Thymus (tissue), 11 donors: Measurements from ENCODE around the gene UCP3. TPM values are rescaled to one million over a fixed set of nuclear protein-coding genes. Genes with fewer than 3 reads are reported as not detected.

Source experiments
- DNase-seq, 9 donors: peaks; one replicate each; pipeline ENCODE4 v3.0.0-alpha.2; 2013; ENCODE audit warnings: low spot score in 9 of 9, low read depth in 6 of 9, missing footprints in 1 of 9
- H3K27ac ChIP-seq, 2 donors: one replicate each; pipeline ENCODE4 v1.5.1; 2013; ENCODE audit warnings: control low read depth in 1 of 2, low read depth in 1 of 2, low read length in 1 of 2, mild to moderate bottlenecking in 1 of 2, moderate library complexity in 1 of 2
- H3K27me3 ChIP-seq, 2 donors: one replicate each; pipeline ENCODE4 v1.5.1; 2013; ENCODE audit warnings: low read length in 1 of 2; ENCODE audit not compliant: control insufficient read depth in 2 of 2, insufficient read depth in 1 of 2
- H3K36me3 ChIP-seq, 2 donors: one replicate each; pipeline ENCODE4 v1.5.1; 2013; ENCODE audit warnings: low read length in 1 of 2, mild to moderate bottlenecking in 1 of 2, moderate library complexity in 1 of 2; ENCODE audit not compliant: control insufficient read depth in 2 of 2, insufficient read depth in 2 of 2
- H3K4me1 ChIP-seq, 2 donors: one replicate each; pipeline ENCODE4 v1.5.1; 2013; ENCODE audit warnings: low read length in 2 of 2; ENCODE audit not compliant: control insufficient read depth in 2 of 2, insufficient read depth in 2 of 2
- H3K4me3 ChIP-seq, 2 donors: one replicate each; pipeline ENCODE4 v1.5.1; 2013; ENCODE audit warnings: low read length in 2 of 2, control low read depth in 1 of 2, mild to moderate bottlenecking in 1 of 2
- H3K9me3 ChIP-seq, 2 donors: one replicate each; pipeline ENCODE4 v1.5.1; 2013; ENCODE audit warnings: low read length in 1 of 2, mild to moderate bottlenecking in 1 of 2; ENCODE audit not compliant: control insufficient read depth in 2 of 2, insufficient read depth in 1 of 2
- WGBS: extraction: QIAGEN DNeasy Blood & Tissue Kit; methylation state at CpG from one replicate; pipeline ENCODE4 v1.1.7; 2013; 5-methylcytosine and 5-hydroxymethylcytosine counted together
- polyA plus RNA-seq: library from polyadenylated mRNA; stranded (reverse); fragments of 200-250 nt; gene quantifications from one replicate; pipeline ENCODE4 v1.2.3, GENCODE V29; 2013
- total RNA-seq: library from RNA; stranded (reverse); fragments of 120-200 nt; gene quantifications from one replicate; pipeline ENCODE4 v1.2.4, GENCODE V29; 2013
- donor health status: healthy.

UCP3 gene
- total and polyA plus RNA-seq, 2 donors, result 0.90 to 2.1 TPM

GRCh38 chr11:74035264-74035663 is 26.4 kb upstream of the UCP3 start:
- H3K27me3 ChIP-seq, result no peaks in the 10 kb centered on the region
- no peak overlapping the region for H3K4me3 ChIP-seq
- H3K9me3 ChIP-seq, result no peaks in the 10 kb centered on the region
- WGBS, result 98% methylated on average over 1 of the region's 1 CpG
- peaks cover 62 to 71% of the 10 kb centered on the region in 2 donors for H3K36me3 ChIP-seq
- DNase-seq, result no peak
- no peaks in the 10 kb centered on the region for H3K4me1 ChIP-seq
- H3K27ac ChIP-seq, result no peak overlapping the region

- Histone ChIP-seq H3K27me3 (no peaks in the 10 kb centered on the region), H3K27ac (no peak overlapping the region), H3K9me3 (no peaks in the 10 kb centered on the region), H3K4me3 (no peak overlapping the region), H3K36me3 (peaks cover 56 to 74% of the 10 kb centered on the region in 2 donors), H3K4me1 (no peaks in the 10 kb centered on the region)
- WGBS, result 97% methylated on average over 3 of the region's 3 CpGs
- DNase-seq, result peak in 4 of 9 donors; percentile 11 to 41 (median 22)
These were observed 24.2 kb upstream of the UCP3 start for GRCh38 chr11:74033046-74033445.

- H3K27ac ChIP-seq, result no peak overlapping the region
- H3K4me3 ChIP-seq, result no peak overlapping the region
- H3K27me3 ChIP-seq, result no peaks in the 10 kb centered on the region
- H3K9me3 ChIP-seq, result no peaks in the 10 kb centered on the region
- no peaks in the 10 kb centered on the region for H3K4me1 ChIP-seq
- 97% methylated on average over 9 of the region's 9 CpGs for WGBS
- H3K36me3 ChIP-seq, result peaks cover 41 to 74% of the 10 kb centered on the region in 2 donors
- no peak for DNase-seq
These were observed 22.1 kb upstream of the UCP3 start for GRCh38 chr11:74030723-74031676.

GRCh38 chr11:74025467-74026166 is 16.7 kb upstream of the UCP3 start:
- DNase-seq, result no peak
- H3K9me3 ChIP-seq, result no peaks in the 10 kb centered on the region
- peaks cover 0 to 3% of the 10 kb centered on the region in 2 donors for H3K4me1 ChIP-seq
- H3K27ac ChIP-seq, result no peak overlapping the region
- 96% methylated on average over 7 of the region's 7 CpGs for WGBS
- no peak overlapping the region for H3K4me3 ChIP-seq
- H3K36me3 ChIP-seq, result peaks cover 8 to 37% of the 10 kb centered on the region in 2 donors
- H3K27me3 ChIP-seq, result no peaks in the 10 kb centered on the region

GRCh38 chr11:74024261-74025029 is 15.6 kb upstream of the UCP3 start:
- 92% methylated on average over 2 of the region's 2 CpGs for WGBS
- no peak for DNase-seq
- H3K36me3 ChIP-seq, result peaks cover 9 to 36% of the 10 kb centered on the region in 2 donors
- H3K9me3 ChIP-seq, result no peaks in the 10 kb centered on the region
- H3K27me3 ChIP-seq, result no peaks in the 10 kb centered on the region
- H3K4me1 ChIP-seq, result peaks cover 0 to 11% of the 10 kb centered on the region in 2 donors
- no peak overlapping the region for H3K27ac ChIP-seq
- H3K4me3 ChIP-seq, result no peak overlapping the region

GRCh38 chr11:74023276-74023675 is 14.4 kb upstream of the UCP3 start:
- Histone ChIP-seq H3K36me3 (peaks cover 5 to 37% of the 10 kb centered on the region in 2 donors), H3K4me1 (peaks cover 0 to 21% of the 10 kb centered on the region in 2 donors), H3K27ac (no peak overlapping the region)

GRCh38 chr11:74022546-74022945 is 13.7 kb upstream of the UCP3 start:
- H3K27ac ChIP-seq, result no peak overlapping the region
- H3K4me3 ChIP-seq, result no peak overlapping the region
- no peaks in the 10 kb centered on the region for H3K27me3 ChIP-seq
- no peaks in the 10 kb centered on the region for H3K9me3 ChIP-seq
- WGBS, result 96% methylated on average over 6 of the region's 6 CpGs
- DNase-seq, result no peak
- peaks cover 10 to 38% of the 10 kb centered on the region in 2 donors for H3K36me3 ChIP-seq
- H3K4me1 ChIP-seq, result peaks cover 0 to 24% of the 10 kb centered on the region in 2 donors

More at GRCh38 chr11:74023276-74023675, 14.4 kb upstream of the UCP3 start:
- H3K27me3 ChIP-seq, result no peaks in the 10 kb centered on the region
- no peaks in the 10 kb centered on the region for H3K9me3 ChIP-seq
- no peak for DNase-seq
- no peak overlapping the region for H3K4me3 ChIP-seq

- Histone ChIP-seq H3K36me3 (peaks cover 11 to 42% of the 10 kb centered on the region in 2 donors), H3K27me3 (no peaks in the 10 kb centered on the region), H3K27ac (peak overlapping the region in 1 of 2 donors; percentile 20), H3K9me3 (no peaks in the 10 kb centered on the region), H3K4me3 (no peak overlapping the region), H3K4me1 (peaks cover 0 to 24% of the 10 kb centered on the region in 2 donors)
- WGBS, result 97% methylated on average over 6 of the region's 6 CpGs
- DNase-seq, result no peak
These were observed 13.1 kb upstream of the UCP3 start for GRCh38 chr11:74021998-74022397.
